NCI-H82 treated with DMSO at 0.1 percent for 48 hours (cell line): ENCODE measurements around the gene CLCNKB.
"Not testable (repeated sequence)": the region's sequence is repeated elsewhere in the genome, so short reads cannot be mapped to it uniquely, and the experiment has no call there.

Source experiments
- DNase-seq: peaks from one replicate; lab custom pipeline; 2025; ENCODE audit not compliant: unreplicated experiment; lab: John Stamatoyannopoulos, UW

The CLCNKB gene

GRCh38 chr1:16055613-16056520 is 12.3 kb downstream of the CLCNKB start:
- DNase-seq: peak; percentile 67

- not testable (repeated sequence) for DNase-seq
These were observed 12.9 kb downstream of the CLCNKB start for GRCh38 chr1:16056521-16056912.

- DNase-seq: not testable (repeated sequence)
These were observed 13.8 kb downstream of the CLCNKB start for GRCh38 chr1:16057314-16057915.

GRCh38 chr1:16058394-16059120 is 15.0 kb downstream of the CLCNKB start:
- DNase-seq: not testable (repeated sequence)

GRCh38 chr1:16061266-16061665 is 17.7 kb downstream of the CLCNKB start:
- no peak for DNase-seq

- not testable (repeated sequence) for DNase-seq
These were observed 18.6 kb downstream of the CLCNKB start for GRCh38 chr1:16061989-16062686.

GRCh38 chr1:16062687-16063075 is 19.1 kb downstream of the CLCNKB start:
- not testable (repeated sequence) for DNase-seq

- no peak for DNase-seq
These were observed 19.7 kb downstream of the CLCNKB start for GRCh38 chr1:16063226-16063829.

- DNase-seq: no peak
These were observed 20.3 kb downstream of the CLCNKB start for GRCh38 chr1:16063921-16064320.

GRCh38 chr1:16064536-16065268 is 21.1 kb downstream of the CLCNKB start:
- DNase-seq: no peak

- DNase-seq: no peak
These were observed 21.6 kb downstream of the CLCNKB start for GRCh38 chr1:16065269-16065576.

GRCh38 chr1:16066245-16066644 is 22.7 kb downstream of the CLCNKB start:
- DNase-seq: no peak

GRCh38 chr1:16067127-16067768 is 23.7 kb downstream of the CLCNKB start:
- no peak for DNase-seq

- no peak for DNase-seq
These were observed 24.4 kb downstream of the CLCNKB start for GRCh38 chr1:16067933-16068332.

GRCh38 chr1:16068356-16069270 is 25.0 kb downstream of the CLCNKB start:
- no peak for DNase-seq

- no peak for DNase-seq
These were observed 27.2 kb downstream of the CLCNKB start for GRCh38 chr1:16070640-16071355.

- no peak for DNase-seq
These were observed 28.0 kb downstream of the CLCNKB start for GRCh38 chr1:16071614-16072013.

GRCh38 chr1:16072095-16072494 is 28.5 kb downstream of the CLCNKB start:
- DNase-seq: no peak
